Measurements from ENCODE around the gene WDR87.

WDR87 gene
- total RNA-seq = 0 reads per million in 2 donors

DNA sequence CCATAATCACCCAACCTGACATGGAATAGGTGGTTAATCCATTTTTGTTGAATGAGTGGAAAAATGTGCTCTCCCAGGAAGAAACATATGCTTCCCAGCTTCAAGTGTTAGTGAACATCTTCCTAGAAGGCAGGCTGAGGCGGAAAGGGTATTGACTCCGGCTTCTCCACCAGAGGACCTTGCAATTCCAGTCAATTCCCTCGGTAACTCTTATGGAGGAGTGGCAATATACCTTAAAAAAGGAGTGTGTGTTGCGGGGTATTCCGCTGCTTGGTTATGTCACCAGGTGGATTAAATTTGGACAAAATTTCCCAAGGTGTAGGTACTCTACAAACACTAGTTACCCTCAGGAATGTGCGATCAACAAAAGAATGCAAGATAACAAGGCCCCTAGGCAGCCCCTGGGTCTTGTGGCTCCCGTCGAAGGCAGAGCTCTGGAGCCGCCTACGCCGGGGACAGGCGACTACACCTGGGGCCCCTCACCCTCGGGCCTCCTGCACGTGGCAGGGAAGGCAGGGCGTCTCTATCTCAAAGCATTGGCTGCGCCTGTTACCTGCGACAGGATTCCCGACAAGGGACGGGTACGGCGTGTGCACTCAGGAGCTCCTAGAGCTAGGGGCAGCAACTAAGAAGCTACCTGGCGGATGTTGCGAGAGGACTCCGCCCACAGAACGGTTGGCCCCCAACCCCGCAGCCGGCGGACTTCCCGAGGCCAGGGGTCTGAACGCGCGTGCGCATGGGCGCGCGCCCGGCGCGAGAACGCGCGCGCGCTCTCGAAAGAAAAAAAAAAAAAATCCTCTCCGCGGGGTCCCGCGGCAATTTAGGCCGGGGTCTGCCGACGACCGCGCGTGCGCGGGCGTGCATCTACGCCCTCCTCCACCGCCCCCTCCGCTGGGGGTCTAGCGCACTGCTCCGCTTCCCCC lies at the start of gene WDR87:
Gene WDR87 (minus strand): TSS at position 649 of the 923 bp plus-strand sequence. CDS start 8,355 bp downstream, outside the sequence.
- peak; percentile 33 for DNase-seq

DNA sequence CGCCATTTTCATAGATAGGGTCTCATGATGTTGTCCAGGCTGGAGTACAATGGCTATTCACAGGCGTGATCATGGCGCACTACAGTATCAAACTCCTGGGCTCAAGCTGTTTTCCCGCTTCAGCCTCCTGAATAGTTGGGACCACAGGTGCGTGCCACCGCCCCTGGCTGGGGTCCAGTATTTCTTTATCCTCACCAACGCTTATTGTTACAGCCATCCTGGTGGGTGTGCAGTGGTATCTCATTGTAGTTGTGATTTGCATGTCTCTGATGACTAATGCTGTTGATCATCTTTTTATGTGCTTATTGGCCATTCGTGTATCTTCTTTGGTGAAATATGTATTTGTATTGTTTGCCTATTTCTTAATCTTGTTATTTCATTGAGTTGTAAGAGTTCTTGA lies 49.6 kb upstream of the WDR87 start:
- DNase-seq = no peak

DNA sequence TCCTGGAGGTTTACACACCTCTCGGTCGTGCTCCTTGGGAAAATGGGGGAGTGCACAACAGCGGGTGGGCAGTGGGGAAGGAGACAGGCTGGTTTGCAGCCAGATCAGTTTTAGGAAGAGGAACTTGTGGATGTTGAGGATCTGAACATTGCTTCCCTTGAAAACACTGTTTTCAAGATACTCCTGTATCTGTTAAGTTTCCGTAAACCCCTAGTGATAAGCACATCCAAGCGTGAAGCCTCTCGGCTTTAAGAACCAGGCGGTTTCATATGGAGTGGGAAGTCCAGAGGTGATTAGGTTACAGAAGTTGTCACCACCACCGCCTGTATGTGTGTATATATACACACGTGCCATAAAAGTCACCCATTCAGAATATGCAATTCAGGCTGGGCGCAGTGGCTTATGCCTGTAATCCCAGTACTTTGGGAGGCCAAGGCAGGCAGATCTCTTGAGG lies 48.1 kb upstream of the WDR87 start:
- DNase-seq = no peak

DNA sequence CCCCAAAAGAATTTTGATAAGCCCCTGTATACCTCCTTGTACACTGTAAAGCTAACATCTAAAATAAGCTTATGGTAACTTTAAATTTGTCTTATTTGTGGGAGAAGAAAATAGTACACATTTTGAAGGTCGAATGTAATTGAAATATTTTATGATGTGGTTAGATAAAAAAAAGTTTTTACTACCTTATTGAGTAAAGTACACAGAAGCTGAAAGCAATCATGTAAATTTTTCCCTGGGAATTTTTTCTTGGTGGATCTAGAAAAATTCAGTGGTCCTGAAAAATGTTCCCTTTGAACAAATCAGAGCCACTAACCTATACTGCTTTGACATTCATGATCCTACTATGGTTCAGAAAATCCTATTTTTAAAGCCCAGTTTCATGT lies 47.5 kb upstream of the WDR87 start:
- DNase-seq = no peak

DNA sequence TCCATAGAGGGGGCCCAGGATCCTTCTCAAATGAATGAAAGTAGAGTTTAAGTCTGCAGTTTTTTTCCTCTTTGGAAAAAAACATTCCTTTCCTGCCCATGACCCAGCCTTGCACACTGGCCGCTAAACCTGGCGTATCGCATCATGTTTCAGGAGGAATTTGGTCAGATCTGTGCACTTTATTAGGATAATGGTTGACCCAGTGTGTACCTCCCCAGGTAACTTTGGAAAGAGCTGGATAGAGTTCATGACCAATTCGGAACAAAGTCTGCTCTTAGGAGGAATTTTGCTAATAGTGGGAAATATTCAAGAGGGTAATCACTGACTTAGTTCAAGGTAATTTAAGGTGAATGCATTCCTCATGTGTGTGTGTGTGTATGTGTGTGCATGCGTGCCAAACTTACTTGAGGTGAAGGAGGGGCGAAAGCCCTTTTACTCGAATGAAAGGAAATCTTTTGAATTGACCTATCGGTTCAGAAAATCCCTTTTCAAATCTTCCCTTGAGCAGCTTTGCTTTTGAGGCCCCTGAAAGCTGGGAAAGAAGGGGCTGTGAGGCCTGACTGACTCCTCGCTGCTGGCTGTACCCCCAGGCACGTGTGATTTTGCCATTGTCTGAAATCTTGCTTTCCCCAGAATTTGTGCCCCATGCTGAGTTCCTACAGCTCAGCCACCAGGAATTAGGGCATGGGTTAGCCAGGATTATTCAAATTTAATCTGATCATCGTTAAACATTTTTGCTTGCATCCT lies 47.0 kb upstream of the WDR87 start:
- no peak for DNase-seq

DNA sequence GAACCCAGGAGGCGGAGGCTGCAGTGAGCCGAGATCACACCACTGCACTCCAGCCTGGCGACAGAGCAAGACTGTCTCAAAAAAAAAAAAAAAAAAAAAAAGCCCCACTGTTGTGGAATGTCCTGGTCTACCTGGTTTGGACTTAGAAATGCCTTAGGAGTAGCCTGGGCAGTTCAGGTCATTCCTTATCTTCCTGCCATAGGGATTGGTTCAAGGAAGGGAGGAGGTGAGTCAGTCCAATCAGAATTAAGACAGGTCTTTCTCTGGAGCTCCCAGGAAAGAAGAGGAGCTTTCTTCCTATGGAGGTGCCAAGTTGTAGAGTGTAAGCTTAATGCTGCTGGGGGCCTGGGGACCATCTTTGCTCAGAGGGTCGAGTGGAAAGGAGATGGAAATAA lies 45.4 kb upstream of the WDR87 start:
- DNase-seq = no peak

DNA sequence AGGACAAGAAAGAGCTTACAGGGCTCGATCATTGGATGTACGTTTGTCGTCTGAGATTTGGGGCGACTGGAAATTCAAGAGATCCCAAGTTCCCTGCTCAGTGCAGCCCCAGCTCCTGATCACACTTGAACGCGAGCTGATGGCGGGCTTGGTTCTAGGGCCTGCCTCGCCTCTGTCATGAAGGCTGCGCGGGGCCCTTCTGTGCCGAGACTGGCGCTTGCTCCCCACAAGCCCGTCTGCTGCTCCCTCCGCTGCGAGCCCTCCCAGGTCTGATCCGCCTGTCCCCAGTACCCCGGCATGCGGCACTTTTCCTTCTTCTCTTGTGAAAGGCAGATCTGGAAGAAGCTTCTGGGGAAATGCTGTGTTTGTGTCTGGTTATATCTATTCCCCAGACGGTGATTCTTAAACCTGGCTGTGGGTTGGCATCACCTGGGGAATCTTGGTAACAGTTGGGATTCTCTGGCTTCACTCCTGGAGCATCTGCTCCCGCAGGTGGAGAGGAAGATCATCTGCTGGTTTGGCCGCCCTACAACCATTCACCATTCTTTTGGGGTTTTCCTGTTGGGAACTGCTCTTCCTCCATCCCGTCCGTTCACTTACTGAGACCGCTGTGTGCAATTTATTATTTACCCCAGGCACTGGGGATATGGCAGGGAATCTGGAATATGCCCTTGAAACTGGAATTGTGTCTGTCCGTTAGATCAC lies 44.2 kb upstream of the WDR87 start:
- no peak for DNase-seq

DNA sequence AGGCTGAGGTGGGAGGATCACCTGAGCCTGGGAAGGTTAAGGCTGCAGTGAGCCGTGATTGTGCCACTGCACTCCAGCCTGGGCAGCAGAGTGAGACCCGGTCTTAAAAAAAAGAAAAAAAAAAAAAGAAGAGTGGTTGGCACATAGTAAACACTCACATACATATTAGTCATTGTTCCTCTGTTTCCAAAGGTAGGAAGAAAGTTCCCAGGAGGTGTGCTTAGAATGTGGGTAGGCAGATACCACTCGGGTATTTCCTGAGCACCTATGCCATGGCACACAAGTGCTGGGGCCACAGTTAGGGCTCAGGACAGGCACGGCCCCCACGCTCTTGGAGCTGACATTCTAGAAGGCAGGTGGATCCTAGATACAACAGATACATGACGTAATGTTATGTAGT lies 42.0 kb upstream of the WDR87 start:
- no peak for DNase-seq

DNA sequence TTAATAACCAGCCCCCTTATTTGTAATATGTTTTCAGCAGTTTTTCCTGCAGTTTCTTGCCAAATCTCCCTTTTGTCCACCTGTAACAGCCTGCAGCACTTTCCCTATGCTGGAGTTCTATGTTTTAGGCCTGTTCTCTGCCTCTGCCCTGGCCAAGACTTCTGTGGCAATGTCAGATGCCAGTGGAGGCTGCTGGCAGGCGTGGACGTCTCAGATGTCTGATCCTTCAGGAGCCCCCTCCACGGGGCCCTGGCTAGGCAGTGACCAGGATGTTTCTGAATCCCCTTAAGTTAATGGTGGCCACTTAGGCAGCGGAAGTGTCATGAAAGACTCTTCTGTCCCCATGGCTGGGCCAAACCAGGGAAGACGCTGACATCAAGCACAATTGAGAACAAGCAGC lies 41.4 kb upstream of the WDR87 start:
- no peak for DNase-seq

DNA sequence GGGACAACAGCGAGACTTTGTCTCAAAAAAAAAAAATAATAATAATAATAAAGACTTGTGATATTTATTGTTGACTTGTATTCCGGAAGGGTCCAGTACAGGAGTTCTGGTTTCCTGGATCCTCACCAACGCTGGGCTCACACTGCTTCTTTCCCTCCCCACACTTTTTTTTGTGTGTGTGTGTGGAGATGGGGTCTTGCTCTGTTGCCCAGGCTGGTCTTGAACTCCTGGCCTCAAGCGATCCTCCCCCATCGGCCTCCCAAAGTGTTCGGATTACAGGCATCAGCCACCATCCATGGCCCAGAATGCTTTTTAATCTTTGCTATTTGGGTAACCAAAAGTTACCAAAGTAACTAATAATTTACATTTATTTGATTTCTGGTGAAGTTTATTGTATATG lies 39.7 kb upstream of the WDR87 start:
- DNase-seq = no peak

DNA sequence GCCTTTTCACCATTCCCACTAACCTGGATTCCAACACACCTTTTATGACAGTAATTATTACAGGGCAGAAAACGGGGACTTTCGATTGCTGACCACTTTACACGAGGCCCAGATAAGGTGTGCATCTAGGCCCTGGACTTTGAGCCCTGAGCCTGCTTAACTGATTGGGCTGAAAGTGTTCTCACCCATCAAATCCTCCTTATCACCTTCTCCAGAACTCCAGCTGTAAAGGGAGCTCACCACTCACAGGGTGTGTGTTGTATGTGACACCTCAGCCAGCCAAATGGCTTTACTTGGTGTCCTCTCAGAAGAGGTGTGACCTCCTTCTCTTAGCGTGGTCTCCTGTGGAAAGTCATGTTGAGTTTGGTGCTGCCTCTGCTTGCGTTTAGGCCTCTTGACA lies 37.1 kb upstream of the WDR87 start:
- no peak for DNase-seq

DNA sequence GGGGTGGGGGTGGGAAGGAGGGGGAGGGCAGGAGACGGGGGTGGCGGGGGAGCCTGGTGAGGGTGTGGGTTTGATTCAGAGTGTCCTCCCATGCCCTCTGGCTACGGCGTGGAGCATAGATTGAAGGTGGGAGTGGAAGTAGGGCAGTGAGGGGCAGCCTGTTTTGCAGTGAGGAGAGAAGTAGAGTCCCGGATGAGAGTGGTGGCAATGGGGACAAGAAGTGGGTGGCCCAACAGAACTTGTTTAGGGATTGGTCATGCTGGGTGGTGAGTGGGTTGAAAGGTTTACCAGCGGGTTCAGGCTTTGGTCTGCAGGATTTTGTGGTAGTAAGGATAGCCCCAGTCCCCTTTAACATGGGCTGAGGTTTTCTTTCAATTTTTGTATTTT lies 36.1 kb upstream of the WDR87 start:
- DNase-seq = no peak

DNA sequence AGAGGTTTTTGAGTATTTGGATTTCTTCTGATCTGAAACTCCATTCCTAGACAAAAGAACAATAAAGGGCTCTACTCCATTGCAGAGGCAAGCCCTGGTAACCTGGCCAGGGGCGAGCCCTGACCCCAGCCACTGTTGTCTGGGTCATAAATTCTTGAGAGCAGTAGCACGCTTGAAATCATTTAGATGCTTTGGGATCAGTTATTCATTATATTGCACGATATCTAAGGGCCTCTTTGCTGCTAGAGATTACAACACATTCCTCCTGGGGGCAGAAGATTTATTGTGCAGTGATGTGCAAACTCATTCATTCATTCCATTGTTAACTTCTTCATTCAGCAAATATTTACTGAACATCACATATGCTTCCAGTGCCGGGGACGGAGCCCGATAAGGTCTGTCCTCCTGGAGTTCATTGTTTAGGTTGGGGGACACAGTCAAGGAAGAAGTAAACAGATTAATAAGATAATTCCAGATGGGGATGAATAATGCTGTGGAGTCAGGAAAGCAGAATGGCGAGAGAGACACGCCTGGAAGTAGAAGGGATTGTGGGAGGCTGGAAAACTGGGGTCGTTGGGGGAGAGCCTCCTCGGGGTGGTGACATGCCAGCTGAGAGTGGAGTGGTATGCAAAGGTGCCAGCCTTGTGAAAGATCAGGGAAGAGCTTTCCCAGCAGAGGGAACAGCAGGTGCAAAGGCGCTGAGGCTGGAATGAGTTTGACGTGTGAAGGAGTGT lies 35.6 kb upstream of the WDR87 start:
- no peak for DNase-seq

DNA sequence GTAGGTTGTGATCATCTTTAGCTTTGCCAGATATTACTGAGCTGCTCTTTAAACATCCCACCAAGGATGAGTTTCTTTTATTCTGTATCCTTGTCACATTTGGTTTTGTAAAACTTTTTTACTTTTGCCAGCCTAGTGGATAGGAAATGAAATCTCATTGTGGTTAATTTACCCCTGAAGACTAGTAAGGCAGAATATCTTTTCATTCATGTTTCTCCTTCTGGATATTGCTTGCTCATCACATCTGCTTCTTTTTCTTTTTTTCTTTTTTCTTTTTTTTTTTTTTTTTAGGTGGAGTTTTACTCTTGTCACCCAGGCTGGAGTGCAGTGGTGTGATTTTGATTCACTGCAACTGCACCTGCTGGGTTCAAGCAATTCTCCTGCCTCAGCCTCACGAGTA lies 32.0 kb upstream of the WDR87 start:
- no peak for DNase-seq

DNA sequence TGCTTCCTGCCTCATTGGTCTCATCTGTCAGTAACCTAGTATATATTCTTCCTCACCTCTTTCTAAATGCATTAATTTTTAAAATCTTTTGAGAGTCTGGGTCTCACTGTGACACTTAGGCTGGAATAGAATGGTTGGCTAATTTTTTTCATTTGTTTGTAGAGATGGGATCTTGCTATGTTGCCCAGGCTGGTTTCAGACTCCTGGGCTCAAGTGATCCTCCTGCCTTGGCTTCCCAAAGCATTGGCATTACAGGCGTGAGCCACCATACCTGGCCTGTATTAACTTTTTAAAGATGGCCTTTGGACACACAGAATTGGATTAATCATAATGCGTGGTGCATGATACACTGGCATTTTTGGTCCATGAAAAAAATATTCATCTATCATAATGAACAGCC lies 30.5 kb upstream of the WDR87 start:
- no peak for DNase-seq

DNA sequence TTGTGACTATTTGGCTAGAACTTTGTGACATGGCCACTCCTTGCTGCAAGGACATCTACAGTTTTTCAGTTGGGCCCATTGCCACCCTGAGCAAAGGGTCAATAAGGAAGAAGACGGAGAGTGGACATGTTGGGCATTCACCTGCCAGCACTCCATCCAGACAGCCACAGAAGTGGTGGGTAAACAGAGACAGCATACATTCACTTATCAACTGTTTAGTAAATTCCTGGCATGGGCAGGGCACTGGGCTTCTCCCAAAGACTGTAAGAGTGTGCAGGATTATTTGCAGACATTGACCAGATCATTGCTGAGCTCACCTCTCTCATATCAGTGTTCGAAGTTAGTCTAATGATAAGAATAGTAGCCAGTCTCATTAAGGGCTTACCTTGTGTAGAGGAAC lies 29.8 kb upstream of the WDR87 start:
- DNase-seq = no peak

DNA sequence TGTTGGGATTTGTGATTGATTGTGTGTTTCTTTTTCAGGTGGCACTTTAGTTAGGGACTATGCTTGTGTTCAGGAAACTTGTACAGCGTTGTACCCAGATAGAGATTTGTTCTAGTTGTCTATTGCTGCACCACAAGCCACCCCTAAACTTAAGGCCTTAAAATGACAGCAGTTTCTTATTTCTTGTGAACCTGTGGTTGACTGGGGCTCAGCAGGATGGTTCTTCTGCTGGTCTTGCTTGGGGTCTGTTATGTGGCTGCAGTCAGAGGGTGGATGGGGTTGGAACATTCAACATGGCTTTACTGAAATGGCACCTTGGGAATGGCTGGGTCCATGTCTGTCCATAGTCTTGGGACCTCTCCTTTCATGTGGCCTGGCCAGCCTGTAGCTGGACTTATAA lies 28.9 kb upstream of the WDR87 start:
- no peak for DNase-seq

DNA sequence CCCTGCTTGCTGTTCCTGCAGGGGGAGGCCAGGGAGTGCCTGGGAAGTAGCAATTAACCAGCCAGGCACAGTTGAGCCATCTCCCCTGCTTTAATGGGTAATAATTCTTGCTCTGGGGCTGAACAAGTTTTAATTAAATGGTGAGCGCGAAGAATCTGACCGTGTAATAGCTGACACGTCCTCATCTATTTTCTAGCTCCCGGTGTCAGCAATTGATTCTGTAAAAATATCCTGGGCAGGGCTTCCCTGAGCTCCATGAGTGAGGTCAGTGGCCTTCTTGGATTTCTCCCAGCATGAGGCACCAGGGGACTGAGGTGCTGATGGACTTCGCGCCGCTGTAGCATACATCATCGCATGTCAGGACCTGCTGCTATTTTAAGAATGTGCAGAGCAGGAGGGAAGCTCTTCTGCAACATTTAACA lies 27.6 kb upstream of the WDR87 start:
- no peak for DNase-seq

DNA sequence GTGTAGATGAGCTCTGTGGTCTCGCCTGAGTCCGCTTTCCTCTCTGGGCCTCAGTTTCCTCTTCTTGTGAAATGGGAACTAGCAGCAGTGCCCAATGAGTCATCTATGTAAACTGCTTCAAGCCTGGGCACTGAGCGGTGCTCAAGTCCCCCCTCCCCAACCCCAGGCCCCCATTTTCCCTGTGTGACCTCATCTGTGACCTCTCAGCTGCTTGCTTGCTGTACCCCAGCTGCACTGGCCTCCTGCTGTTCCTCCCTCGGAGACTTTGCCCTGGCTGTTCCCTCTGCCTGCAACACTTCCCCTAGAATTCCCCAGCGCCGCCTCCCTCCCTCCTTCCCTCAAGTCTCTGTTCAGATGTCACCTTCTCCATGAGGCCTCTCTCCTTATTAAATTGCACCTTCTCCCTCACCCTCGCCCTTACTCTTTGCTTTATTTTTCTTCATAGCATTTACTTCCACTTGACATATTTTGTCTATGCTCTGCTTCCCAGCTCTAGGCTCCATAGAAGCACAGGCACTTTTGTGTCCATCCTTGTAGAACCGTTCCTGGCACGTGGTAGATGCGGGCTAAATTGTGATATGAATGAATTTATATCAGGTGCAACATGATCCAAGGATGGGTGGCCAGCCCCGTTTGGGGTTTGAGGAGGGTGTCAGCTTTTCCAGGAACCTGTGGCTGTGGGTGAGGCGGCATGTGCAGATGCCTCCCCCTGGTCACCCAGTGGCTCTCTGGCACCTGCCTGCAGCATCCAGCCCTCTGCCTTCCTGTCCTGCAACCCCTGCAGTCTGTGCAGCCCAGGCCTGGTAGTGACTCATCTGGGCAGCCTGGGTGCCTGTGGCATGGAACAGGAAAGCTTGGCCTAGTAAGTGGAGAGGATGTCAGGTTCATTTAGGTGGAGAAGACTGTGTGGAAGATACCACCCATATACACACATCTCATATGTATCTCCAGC lies 26.9 kb upstream of the WDR87 start:
- no peak for DNase-seq

DNA sequence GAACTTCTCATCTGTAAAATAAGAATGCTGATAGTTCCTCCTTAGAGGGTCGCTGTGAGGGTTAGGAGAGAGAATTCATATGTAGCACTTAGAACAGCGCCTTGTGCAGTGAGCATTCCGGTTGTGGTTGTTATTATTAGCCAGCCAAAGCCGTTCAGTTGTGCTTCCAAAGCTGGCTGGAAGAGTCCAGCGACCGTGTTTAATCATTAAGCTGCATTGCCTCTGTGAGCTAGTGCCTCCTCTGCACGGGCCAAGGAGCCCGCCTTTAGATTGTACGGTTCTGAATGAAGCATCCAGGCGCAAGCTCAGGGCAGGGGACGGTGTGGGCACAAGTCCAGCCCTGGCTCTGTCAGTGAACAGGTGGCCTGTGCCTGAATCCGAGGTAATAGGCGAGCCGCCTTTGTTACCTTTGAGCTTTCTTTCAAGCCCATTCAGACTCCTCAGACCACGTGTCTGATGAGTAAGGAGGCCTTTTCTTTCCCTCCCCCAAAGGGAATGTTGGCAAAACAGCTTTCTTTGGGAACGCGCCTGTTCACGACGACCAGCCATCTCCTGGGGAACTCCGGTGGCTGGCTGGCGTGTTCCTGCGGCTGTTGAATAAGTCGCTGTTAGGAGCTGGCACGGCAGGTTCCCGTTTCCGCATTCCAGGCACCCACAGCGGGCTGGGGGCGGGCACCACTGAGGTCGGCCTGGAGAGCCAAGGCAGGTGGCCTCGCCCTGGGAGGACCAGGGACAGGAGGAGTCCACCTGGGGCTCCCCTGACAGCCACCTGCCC lies 25.7 kb upstream of the WDR87 start:
- no peak for DNase-seq

DNA sequence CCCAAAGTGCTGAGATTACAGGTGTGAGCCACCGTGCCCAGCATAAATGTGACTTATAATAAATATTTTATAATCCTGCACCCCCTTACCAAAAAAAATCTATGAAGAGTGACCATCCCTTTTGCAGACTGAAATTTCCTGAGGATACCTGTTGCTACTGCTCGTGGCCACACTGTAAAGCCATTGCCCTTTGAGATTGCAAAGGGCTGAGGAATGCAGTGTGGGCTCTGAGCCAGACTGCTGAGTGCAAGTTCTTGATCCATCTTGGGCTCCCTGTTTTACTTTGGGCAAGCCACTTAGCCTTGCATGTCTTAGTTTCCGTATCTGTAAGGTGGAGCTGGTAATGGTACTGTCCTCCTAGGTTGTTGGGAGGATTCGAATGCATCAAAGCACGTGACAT lies 24.0 kb upstream of the WDR87 start:
- DNase-seq = no peak

All from activated gamma-delta T cell (primary cell).